ENCODE results near the gene IREB2.

IREB2 gene

GRCh38 chr15:78406016-78406585 lies 31.9 kb upstream of the IREB2 start:
- no peak for DNase-seq

GRCh38 chr15:78407608-78408354 lies 30.2 kb upstream of the IREB2 start:
- DNase-seq, result no peak

GRCh38 chr15:78408355-78408640 lies 29.7 kb upstream of the IREB2 start:
- DNase-seq, result no peak

- DNase-seq, result no peak
Observed at GRCh38 chr15:78408961-78409360, 29.1 kb upstream of the IREB2 start.

- DNase-seq, result no peak
Observed at GRCh38 chr15:78411061-78411460, 27.0 kb upstream of the IREB2 start.

GRCh38 chr15:78414621-78415250 lies 23.3 kb upstream of the IREB2 start:
- peak; percentile 93 for DNase-seq

GRCh38 chr15:78415284-78415683 lies 22.7 kb upstream of the IREB2 start:
- DNase-seq, result peak; percentile 93

- no peak for DNase-seq
Observed at GRCh38 chr15:78417754-78418630, 20.0 kb upstream of the IREB2 start.

- DNase-seq, result no peak
Observed at GRCh38 chr15:78418686-78419085, 19.3 kb upstream of the IREB2 start.

- DNase-seq, result no peak
Observed at GRCh38 chr15:78419367-78419766, 18.6 kb upstream of the IREB2 start.

GRCh38 chr15:78420220-78420619 lies 17.8 kb upstream of the IREB2 start:
- DNase-seq, result no peak

GRCh38 chr15:78420766-78421165 lies 17.2 kb upstream of the IREB2 start:
- DNase-seq, result no peak

- no peak for DNase-seq
Observed at GRCh38 chr15:78421238-78421965, 16.6 kb upstream of the IREB2 start.

GRCh38 chr15:78422571-78423340 lies 15.3 kb upstream of the IREB2 start:
- peak; percentile 33 for DNase-seq

- no peak for DNase-seq
Observed at GRCh38 chr15:78424673-78425072, 13.3 kb upstream of the IREB2 start.

GRCh38 chr15:78425643-78426042 lies 12.4 kb upstream of the IREB2 start:
- no peak for DNase-seq

GRCh38 chr15:78426300-78426699 lies 11.7 kb upstream of the IREB2 start:
- DNase-seq, result no peak

GRCh38 chr15:78427953-78428352 lies 10.1 kb upstream of the IREB2 start:
- no peak for DNase-seq

GRCh38 chr15:78429477-78429876 lies 8.5 kb upstream of the IREB2 start:
- no peak for DNase-seq

GRCh38 chr15:78431955-78432354 lies 6.1 kb upstream of the IREB2 start:
- DNase-seq, result no peak

- DNase-seq, result no peak
Observed at GRCh38 chr15:78432664-78433063, 5.4 kb upstream of the IREB2 start.

GRCh38 chr15:78434134-78434533 lies 3.9 kb upstream of the IREB2 start:
- no peak for DNase-seq

Data from NCI-H1417 treated with DMSO at 0.1 percent for 48 hours (cell line).